Activated T-cell treated with anti-CD3 and anti-CD28 coated beads for 48 hours (primary cell): Measurements from ENCODE around the gene CTNNB1.

Experiments used
- DNase-seq: peaks from one replicate; pipeline ENCODE4 v3.0.0-alpha.2; 2020; ENCODE audit warnings: low read depth

Gene CTNNB1

DNA sequence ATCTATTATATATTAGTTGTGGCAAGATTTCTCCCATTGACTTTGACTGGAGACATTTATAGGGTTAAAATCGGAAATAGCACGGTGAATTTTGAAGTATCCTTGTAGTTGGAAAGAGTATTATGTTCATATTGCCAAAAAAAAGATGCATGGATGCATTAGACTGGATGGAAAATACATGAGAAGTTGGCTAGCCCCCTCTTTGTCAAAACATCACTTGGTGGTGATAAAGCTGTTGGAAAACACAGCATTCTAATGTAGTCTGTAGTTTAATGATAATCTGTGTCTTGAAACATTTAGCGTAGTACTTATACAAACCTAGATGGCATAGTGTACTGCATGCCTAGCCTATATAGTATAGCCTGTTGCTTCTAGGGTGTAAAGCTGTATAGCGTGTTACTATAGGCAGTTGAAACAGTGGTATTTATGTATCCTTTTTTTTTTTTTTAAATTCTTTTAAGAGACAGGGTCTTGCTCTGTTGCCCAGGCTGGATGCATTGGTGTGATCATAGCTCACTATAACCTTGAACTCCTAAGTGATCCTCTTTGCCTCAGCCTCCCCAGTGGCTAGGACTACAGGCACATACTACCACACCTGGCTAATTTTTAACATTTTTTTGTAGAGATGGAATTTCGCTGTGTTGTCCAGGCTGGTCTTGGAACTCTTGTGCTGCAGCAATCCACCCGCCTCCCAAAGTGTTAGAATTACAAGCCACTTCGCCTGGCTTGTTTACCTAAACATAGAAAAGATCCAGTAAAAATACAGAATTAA is 21.8 kb downstream of the CTNNB1 start:
- no peak for DNase-seq

DNA sequence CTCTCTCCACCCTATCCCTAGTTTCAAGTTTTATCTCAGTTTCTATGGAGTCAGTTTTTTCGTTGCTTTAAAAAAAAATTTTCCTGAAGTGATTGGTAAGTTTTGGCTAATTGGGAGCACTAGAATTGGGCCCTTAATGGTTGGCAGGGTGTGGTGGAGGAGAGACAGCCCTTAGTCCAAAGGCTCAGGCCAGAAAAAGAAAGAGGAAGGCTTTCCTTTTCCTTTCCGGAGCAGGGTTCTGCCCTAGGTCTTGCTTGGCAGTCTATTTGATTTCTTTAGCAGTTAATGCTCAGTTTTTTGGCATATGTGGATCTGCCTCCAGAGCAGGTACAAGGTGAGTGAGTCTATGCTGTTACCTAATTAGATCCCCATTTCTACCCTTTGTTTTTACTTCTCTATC is 22.7 kb downstream of the CTNNB1 start:
- no peak for DNase-seq

DNA sequence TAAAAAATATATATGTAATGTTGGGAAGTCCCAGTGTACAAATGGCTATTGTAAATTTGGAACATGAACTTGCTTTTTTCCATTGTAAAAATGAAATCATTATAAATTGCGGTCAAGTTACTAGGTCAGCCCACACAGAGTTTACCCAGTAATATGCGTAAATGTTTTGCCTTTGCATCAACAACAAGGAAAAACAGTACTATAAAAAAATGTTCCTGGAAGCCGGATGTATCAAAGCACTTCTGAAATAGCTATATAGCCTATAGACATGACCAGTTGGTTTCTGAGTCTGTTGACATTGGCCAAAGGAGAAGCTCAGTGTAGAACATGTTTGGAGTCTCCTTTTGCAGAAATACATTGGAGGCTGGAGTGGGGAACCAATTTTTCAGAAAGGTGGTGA is 23.2 kb downstream of the CTNNB1 start:
- DNase-seq, result no peak

DNA sequence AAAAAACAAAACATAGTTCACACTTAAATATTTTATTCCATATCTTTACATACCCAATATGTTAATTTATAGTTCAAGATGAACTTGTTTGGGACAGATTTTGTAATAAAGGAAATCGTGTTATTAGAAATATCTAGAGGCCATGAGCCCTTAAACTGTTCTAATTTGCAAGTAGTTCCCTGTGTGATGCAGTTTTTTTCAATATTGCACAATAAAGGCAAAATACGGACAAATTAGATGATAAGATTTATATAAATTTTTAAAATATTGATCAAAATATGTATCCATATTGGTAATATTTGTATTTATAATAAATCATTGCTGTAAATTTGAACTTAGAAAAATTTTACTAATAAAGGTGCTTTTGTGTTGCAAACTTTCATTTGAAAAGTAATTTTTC is 23.8 kb downstream of the CTNNB1 start:
- no peak for DNase-seq

DNA sequence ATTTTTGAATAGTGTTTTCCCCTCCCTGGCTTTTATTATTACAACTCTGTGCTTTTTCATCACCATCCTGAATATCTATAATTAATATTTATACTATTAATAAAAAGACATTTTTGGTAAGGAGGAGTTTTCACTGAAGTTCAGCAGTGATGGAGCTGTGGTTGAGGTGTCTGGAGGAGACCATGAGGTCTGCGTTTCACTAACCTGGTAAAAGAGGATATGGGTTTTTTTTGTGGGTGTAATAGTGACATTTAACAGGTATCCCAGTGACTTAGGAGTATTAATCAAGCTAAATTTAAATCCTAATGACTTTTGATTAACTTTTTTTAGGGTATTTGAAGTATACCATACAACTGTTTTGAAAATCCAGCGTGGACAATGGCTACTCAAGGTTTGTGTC is 24.4 kb downstream of the CTNNB1 start:
- no peak for DNase-seq

DNA sequence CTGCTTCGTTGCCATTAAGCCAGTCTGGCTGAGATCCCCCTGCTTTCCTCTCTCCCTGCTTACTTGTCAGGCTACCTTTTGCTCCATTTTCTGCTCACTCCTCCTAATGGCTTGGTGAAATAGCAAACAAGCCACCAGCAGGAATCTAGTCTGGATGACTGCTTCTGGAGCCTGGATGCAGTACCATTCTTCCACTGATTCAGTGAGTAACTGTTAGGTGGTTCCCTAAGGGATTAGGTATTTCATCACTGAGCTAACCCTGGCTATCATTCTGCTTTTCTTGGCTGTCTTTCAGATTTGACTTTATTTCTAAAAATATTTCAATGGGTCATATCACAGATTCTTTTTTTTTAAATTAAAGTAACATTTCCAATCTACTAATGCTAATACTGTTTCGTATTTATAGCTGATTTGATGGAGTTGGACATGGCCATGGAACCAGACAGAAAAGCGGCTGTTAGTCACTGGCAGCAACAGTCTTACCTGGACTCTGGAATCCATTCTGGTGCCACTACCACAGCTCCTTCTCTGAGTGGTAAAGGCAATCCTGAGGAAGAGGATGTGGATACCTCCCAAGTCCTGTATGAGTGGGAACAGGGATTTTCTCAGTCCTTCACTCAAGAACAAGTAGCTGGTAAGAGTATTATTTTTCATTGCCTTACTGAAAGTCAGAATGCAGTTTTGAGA is 25.0 kb downstream of the CTNNB1 start:
- no peak for DNase-seq

DNA sequence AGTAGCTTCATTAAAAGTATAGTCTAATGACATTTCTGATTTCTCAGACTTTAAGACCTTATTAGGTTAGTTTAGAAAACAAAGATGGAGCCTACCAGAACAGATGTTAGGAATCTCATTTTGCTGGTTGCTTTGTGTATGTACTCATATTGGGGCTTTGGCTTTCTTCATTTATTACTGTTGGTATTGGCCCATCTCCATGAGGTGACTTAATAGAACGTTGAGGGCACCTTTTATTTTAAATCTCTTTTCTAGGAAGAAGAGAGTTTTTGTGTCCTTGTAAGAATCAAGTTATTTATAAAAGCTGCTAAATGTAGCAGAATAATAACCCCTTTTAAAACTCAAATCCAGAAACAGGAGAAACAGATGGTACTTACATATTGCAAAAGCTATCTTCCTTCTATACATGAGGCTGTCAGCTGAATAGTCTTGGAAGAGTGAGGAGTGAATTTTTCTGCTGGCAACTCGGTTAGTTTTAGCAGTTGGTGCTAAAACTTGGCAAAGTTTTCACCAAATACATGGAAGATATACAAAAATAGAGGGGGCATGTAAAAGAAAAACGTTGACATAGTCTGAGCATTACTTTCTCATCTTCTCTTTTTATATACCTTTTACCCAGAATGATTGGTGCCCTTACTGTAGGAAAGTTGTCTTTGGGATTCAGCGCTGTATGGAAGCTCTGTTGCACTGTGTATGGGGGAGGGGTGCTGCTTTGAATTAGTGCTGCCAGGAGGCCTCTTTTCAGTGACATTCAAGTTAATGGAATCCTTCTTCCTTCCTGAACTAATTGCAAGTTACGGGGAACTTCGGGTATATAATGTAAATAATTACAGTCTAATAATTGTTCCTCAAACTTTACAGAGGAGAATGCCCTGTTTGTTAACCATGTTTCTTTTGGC is 35.8 kb downstream of the CTNNB1 start:
- no peak for DNase-seq

DNA sequence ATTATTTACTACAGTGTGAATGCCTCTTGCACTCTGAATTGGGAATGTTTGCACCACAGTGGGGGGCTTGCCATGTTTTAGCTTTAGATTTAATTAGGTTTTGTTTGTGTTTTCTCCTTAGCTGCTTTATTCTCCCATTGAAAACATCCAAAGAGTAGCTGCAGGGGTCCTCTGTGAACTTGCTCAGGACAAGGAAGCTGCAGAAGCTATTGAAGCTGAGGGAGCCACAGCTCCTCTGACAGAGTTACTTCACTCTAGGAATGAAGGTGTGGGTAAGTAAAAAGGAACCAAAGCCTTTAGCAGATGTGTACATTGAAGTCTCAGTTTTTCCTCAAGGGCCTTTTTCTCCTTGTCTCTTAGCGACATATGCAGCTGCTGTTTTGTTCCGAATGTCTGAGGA is 36.9 kb downstream of the CTNNB1 start:
- no peak for DNase-seq

DNA sequence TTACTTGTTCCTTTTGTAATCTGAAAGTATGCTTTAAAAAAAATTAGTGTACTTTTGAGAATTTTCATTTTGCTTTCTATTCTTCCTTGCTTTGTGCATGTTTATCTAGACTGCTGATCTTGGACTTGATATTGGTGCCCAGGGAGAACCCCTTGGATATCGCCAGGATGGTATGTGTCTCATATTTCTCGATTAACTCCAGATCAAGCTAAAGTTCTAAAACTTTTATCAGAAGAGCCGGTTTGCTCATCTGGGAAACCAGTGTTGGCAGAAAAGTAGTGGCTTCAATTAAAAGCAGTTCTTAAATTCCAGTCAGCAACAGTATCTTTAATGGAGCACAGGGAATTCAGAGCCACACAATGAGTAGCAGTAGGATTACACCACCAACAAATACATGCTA is 38.6 kb downstream of the CTNNB1 start:
- no peak for DNase-seq

DNA sequence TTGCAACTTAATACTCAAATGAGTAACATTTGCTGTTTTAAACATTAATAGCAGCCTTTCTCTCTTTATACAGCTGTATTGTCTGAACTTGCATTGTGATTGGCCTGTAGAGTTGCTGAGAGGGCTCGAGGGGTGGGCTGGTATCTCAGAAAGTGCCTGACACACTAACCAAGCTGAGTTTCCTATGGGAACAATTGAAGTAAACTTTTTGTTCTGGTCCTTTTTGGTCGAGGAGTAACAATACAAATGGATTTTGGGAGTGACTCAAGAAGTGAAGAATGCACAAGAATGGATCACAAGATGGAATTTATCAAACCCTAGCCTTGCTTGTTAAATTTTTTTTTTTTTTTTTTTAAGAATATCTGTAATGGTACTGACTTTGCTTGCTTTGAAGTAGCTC is 40.3 kb downstream of the CTNNB1 start:
- no peak for DNase-seq

DNA sequence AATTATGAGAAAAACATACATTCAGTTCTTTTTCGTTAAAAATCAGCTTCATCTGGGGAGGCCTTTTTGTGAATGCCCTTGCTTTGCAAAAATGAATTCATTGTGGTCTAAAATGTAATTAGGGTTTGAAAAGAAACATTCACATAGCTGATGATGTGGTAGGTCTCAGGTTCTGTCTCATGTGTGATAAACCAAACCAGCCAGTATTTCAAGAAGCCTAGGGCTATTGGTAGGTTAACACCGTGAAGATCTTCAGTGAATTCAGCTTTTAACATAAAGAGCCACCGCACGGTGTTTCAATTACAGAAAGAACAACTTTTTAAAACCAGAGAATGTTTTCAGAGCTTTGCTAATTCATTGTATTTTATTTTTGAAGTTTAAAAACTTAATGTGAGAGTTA is 41.9 kb downstream of the CTNNB1 start:
- DNase-seq, result no peak

DNA sequence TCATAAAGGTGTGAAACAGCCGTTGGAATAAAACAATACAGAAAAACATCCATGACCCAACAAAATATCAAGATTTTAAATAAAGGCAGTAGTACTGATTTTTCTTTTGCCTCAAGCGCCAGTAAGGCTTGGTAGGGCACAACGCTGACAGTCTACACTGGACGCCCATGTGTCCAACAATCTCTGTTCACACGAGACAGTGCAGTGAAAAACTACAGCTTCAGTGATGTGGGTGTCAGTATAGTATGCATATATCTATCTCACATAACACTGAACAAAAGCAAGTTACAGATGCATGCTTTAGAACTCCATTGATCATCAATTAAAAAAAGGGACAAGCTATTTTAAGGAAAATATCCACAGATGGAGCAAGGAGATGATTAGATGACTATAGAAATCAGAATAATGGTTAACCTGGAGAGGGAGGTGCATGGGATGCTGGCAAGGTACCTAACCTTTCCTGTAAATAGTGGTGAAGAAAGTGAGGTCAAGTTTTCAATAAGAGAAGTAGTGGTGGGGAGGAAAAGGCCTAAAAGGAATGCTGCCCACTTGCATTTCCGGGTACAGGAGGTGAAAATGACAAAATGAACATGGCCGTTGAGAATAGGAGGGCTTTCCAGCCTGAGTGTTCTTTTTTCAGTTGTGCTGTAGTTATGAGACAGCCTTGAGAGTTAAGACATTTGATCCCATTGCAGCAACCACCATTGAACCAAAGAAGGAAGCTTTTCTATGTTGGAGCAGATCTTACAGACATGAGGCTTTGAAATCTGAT is 42.7 kb downstream of the CTNNB1 start:
- DNase-seq, result no peak

DNA sequence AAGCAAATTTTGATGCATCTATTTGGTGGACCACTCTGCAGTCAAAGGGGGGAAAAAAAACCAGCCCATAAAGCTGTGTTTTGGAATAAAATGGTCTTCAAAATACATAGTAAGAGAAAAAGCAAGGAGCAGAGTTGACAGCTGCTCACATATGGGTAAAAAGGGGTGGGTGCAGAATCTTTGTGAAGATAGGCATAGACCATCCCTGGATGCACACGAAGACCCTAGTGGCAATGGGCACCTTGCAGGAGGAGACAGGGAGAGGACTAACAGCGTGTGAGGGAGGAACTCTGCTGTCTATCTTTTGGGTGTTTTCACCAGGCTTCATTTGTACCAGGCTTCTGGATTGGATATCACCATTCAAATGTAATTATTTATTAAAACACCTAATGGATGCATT is 43.9 kb downstream of the CTNNB1 start:
- no peak for DNase-seq

DNA sequence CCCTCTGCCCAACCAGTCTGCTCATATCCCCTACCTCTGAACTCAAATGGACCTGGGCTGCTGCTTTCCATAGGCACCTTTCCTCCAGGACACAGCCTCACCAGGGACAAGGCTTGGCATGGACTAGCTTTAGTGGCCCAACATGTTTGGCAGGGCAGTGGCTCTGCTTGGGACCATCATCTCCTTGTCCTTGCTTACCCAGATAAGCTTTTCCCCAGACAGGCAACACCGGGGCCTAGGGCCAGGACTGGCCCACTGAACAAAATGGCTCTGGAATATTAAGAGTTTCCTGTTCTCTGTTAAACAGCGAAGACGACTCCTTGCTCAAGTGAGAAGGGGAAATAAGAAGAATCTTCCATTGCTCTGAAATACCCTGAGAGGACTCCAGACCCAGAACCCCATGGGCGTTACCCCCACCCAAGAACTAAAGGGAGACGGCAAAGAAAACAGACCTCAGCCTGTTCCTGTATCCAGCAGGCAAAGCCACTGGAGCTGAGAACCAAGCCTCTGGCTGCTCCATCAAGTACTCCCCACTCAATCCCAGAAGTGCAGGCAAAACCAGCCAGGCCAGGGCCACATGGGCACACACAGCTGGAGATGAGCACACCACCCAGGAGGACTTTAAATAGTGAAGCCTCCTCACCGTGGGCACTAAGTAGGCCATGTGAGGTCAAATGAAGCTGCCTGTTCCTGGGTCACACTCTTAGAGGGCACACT is 45.5 kb downstream of the CTNNB1 start:
- no peak for DNase-seq

DNA sequence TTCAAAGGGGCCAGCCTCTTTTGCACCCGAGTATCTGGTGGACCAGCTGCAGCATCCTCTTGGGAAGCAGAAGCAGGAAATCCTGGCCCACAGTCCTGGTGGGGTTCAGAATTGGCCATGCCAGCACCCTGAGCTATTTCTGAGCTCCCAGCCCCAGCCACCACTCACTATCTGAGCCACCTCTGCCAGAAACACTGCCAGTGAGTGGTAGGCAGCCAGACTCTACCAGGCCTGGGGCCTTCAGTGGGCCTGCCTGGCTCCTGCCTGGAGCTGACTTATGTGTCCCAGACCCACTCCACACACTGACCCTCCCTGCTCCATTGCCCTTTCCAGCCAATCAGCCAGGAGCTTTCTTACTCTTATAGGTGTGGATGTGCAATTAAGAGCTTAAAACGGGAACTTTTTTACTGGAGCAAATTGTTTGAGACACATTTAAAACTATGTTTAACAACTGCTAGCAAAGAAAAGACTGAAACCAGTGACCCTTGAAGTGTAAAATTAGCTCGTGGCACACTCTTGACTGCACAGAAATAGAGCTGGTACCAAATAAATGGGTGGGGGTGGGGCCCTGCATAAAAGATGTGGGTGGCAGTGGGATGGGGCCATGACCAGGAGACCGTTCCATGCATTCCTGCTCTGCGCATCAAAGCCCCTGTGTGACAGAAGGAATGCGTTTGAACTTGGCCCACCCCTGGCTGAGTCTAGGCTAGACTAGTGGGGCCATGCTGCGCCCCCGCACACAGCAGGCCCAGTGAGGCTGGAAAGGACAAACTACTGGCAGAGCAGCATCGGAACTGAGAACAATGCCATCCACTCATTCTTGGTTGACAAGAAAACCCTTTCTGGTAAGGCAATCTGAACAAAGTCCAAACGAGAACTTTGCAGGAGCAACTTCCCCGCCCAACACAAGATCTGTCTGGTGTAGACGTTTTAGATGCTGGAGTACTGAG is 48.0 kb downstream of the CTNNB1 start:
- no peak for DNase-seq

DNA sequence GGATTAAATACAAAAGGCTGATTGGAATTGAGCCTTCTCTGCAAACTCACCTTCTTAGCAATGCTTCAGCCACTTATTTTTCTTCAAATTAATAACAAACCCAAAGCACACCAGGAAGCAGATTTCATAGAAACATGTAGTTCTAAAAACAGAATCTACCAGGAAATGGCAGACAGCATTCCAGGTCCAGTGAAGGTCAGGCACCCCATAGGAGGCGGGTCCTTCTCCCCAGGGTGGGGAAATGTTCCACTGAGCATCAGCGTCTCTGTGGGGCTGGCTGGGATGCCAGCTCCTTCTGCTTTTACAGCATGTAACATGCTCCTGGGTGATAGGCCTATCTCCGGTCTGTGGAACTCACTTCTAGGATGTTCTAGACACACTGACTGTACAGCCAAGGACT is 49.2 kb downstream of the CTNNB1 start:
- no peak for DNase-seq

DNA sequence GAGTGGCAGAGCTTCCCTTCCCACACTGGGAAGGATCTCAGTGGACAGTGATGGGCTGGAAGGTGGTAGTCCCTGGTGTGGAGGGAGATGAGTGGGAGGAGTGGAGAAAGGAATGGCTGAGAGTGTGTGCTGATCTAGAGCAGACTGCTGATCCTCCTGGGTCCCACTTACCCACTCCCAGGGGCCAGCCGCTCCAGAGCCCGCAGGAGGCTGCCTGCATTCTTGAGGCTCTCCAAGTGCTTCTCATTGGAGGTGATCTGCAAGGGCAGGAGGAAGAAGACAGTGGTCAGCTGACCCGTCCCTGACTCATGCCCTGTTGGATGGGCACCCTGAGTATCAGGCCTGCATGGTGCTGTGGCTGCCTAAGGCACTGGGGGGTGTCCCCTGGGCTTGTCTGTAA is 50.0 kb downstream of the CTNNB1 start:
- no peak for DNase-seq

DNA sequence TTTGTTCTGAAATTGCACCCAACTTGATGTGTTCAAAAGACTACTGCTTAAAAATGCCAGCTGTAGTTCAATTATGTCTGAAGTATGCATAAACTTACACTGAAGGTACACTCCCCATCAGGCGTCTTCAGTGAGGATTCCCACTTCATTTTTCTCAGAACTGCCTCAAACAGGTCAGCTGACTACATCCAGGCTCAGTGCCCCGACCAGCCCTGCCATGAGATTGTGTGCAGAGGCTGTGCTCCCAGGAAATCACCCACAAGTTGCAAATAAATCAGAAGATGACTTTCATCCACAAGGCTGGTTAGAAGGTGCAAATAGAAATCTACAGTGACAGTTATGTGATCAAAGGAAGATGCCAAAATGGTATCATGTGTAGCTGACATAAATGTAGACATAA is 51.5 kb downstream of the CTNNB1 start:
- no peak for DNase-seq

DNA sequence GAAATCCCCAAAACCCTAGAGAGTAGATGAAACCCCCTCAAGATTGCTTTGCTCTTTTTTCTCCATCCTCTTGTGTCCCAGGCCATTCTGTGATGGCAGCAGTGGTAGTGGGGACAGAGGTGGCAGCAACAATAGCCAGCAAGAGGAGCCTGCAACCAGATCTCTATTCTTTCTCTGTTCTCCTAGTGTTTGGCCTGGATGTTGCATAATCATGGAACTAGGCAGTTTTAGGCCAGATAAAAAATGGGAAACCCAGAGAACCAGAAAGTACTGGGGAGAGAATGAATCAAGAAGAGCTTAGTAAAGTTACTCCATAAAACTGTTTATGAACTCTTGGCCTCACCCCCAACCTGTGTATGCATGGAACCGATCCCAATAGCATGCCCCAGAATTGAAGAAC is 52.3 kb downstream of the CTNNB1 start:
- no peak for DNase-seq

DNA sequence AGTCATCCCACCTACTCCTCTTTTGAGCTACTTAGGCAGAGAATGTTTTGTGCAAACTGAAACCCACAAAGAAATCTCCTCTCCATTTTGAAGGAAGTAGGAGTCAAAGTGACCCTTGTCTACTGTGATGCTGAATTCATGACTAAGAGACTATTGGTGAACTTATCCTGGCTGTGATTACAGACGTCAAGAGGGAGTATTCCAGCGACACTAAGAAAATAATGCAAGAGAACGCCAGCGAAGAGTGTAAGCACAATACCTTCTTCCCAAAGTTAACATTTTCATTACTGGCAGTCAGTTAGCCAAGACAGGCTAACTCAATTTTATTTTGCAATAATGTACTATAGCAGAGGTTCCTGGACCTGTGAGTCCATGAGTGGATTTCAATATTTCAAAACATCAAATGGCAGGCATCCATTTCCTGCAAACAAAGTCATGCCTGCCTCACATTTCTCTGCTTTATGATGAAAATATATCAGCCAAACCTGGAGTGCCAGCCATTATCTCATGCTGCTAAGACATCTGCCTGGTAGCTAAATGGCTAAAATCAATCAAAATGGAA is 59.0 kb downstream of the CTNNB1 start:
- DNase-seq, result no peak
